Thoracic aorta endothelial cell (primary cell): ENCODE data around the gene MAS1. TPM values are rescaled to one million over a fixed set of nuclear protein-coding genes. Genes with fewer than 3 reads are reported as not detected.

Experiments used
- total RNA-seq: library from RNA; depleted of rRNA; stranded (reverse); fragments of >200 nt; gene quantifications from 2 replicates; pipeline ENCODE4 v1.2.3, GENCODE V29; 2012

MAS1 gene
- not detected in 2 replicates for total RNA-seq

DNA sequence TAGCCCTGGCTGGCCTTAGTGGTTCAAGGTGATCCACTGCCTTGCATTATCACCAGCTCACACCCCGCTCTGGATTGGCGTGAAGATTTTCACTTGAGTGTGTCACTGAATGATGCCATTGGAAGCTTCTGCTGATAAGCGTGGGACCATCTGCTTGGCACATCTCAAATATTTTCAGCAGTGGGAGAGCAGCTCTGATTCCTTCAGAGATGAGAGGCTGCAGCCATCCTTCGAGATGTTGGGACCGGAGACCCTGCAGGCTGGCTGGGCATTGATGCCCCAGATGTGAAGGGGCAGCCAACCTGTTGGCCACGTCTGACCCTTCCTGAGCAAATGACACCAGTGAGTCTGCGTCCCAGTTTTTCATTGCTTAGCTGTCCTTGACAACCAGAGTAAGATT lies at the start of gene MAS1:
Gene MAS1 (plus strand): TSS at position 197 of the 400 bp plus-strand sequence. CDS start 15,968 bp downstream, outside the sequence.

Other genes starting within 250 kb of the MAS1 start
- gene SOD2, start 197.7 kb upstream of the MAS1 start, total RNA-seq: 78.2 and 90.1 TPM in 2 replicates
- 96.7 and 97.6 TPM in 2 replicates for gene WTAP, start 163.5 kb upstream of the MAS1 start, total RNA-seq
- gene ACAT2, start 128.9 kb upstream of the MAS1 start, total RNA-seq: 45.9 and 75.5 TPM in 2 replicates
- 384 and 395 TPM in 2 replicates for gene TCP1, start 101.4 kb upstream of the MAS1 start, total RNA-seq
- gene MRPL18, start 100.5 kb upstream of the MAS1 start, total RNA-seq: 94.5 and 96.7 TPM in 2 replicates
- not detected in 2 replicates for gene PNLDC1, start 90.7 kb upstream of the MAS1 start, total RNA-seq
- 65.0 and 69.5 TPM in 2 replicates for gene IGF2R, start 78.1 kb downstream of the MAS1 start, total RNA-seq
- gene SLC22A1, start 230.8 kb downstream of the MAS1 start, total RNA-seq: not detected in 2 replicates